HG03060 (cell line): ENCODE data around the gene ALLC.
A peak's percentile ranks its signal among the peaks of the same experiment; 100 is the strongest.
"Not testable (repeated sequence)": the region's sequence is repeated elsewhere in the genome, so short reads cannot be mapped to it uniquely, and the experiment has no call there.

ENCODE experiments used
- ATAC-seq: cut with Tn5 transposase; IDR thresholded peaks from one replicate; pipeline ENCODE4 v1.9.1; 2021; ENCODE audit warnings: low read depth, moderate number of reproducible peaks; ENCODE audit not compliant: unreplicated experiment

Gene ALLC

DNA sequence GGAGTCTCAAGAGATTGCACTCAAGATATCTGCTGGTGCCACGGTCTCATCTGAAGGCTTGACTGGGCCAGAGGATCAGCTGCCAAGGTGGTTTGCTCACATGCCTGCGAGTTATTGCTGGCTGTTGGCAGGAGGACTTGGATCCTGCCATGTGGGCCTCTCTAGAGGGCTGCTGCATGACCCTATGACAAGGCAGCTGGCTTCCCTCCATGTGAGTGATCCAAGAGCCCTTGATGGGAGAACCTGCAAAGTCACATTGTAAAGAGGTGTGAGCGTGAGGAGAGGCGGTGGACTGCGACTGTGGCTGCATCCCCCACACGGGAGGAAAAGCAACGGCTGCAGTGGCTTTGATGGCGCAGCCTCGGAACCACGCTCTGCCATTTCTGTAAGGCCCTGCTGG lies 4.0 kb upstream of the ALLC start:
- ATAC-seq = no peak

DNA sequence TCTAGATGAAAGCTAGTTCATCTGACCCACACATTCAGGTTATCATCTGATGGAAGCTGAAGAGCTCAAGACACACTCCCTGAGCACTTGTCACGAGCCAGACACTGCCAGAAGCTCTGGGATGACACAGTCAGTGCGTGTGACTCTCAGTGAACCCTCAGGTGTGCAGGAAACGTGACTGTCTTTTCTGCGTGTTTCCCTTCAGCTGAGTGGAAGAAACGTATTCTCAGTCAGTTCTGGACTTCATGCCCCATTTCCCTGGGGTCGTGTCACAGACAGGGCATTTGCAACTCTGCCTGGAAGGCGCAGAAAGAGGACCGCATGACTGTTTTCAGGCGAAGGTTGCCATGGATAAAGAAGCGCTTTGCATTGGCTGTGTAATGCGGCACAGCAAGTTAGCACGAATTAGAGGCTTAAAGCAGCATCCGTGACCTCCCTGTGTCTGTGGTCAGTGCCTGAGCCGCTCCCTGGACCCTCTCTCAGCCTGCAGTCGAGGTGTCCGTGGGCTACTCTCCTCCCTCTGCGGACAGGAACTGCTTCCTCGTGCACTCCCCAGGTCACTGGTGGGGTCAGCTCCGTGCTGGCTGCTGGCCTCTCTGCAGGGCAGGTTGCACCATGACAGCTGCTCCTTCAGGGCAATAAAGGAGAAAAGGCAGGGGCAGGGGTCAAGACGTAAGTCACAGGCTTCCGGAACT lies 3.3 kb upstream of the ALLC start:
- ATAC-seq = no peak

DNA sequence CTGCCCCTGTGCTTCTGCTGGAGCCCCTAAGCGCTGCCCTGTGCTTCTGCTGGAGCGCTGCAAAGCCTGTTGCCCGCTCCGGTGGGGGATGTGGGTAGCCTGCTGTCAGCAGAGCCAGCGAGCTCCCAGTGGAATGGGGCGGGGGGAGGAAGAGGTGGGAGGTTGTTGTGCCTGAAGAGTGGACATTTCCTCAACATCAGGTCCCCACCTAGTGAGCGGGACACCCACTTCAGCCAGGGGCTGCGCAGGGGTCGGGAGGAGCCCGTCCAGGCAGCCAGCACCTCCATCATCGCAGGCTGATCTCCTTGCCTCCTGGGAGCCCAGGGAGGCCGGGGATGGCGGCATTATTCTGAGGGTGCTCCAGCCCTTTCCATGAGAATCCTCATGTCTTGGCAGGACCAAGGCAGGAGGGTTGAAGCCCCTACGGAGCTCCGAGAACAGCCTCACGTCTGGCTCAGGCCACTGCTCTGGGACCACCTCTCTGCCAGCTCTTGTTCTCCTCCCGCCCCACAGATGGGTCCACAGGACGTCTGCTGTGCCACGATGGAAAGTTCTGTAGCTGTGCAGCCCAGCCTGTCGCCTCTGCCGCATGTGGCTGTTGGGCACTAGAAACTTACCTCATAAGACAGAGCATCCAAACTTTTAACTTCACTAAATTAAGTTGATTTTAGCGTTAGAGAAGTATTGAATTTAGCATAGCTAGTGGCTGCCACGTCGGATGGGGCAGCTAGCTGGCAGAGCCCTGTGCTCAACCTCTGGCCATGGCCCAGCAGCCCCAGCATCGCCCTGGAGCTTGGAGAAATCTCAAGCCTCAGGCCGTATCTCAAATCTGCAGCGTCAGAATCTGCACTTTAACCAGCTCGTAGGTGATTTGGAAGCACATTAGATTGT lies 1.9 kb upstream of the ALLC start:
- ATAC-seq = no peak

DNA sequence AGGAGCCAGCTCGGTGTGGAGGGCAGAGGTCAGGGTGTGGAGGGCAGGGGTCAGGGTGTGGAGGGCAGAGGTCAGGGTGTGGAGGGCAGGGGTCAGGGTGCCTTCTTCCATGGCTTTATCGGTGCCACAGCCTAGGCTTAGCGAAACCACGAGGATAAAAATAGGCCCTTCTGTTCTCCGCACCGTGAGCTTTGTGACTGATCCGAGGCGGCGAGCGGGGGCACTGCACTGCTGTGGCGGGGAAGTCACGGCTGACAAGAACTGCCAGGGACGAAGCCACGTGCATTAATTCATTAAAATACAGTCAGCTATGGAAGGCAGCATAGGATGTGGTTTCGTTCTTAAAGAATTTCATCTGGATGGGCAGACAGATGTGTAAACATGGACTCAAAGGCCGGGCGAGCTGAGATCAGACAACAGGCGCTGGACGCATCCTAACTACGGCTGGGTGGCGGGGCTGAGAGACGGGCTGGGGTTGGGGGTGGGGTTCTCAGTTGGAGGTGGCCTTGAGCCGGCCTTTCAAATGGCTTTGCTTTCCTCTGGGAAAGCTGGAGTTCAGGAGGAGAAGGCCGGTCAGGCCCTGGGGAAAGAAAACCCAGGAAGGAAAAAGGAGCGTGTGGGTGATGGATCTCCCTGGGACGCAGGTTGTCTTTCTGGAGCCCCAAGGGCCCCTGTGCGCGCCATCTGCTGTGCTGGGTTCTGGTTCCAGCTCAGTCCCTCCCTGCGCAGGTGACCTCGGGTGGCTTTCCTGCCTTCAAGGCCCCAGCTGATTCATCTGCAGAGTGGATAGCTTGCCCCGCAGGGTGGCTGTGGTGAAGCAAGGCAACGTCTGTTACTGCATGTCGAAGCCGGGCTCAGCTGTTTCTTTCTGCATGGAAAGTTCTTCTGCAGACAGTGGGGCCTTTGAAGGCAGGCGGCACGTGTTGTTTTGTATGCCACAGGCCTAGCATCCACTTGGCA lies 958 bp upstream of the ALLC start:
- ATAC-seq = peak; percentile 36

DNA sequence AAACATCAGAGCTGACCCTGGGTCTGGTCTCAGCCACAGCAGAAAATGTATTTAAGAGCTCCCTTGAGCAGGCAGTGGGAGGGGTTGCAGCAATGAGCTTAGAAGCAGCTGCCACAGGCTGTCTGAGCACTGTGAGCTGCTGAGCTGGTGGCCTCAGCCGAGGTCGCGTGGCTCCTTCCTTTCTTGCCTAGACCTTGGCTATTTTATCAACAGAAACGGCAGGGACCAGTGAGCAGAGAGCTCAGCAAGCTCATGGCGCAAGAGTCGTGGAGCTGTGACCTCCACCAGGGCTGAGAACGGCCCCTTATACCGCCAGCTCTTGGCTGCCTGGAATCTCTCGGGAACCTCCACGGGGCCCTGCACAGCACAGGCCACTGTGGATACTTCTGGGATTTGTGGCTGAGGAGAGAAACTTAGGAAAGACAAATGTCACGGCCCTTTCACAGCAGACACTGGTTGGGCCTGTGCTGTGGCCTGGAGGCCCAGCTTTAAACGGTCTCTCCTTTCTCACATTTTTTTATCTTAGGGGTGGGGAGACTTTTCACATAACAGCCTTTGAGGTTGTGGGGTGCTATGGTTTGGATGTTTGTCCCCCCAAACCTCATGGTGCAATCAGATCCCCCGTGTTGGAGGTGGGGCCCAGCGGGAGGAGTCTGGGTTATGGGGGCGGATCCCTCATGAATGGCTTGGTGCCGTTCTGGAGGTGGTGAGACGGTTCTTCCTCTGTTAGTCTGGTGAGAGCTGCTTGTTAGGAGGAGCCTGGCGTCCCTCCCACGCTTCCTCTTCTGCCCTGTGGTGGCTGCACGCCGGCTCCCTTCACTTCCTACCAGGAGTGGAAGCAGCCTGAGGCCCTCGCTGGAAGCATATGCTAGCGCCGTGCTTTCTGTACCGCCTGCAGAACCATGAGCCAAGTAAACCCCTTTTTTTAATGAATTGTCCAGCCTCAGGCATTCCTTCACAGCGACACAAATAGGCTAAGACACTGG lies 1.7 kb downstream of the ALLC start:
- no peak for ATAC-seq

DNA sequence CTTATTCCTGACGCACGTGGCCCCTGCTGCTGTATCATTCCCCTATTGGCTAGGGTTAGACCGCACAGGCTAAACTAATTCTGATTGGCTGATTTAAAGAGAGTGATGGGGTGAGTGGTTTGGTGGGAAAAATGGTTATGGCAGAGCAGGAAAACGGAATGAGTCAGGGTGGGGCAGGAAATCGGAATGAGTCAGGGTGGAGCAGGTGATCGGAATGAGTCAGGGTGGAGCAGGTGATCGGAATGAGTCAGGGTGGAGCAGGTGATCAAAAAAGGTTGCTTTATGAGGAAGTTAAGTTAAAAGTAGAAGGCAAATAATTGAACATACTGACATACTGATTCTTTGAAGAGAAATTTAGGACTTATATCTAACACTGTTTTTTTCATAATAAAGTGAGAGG lies 2.6 kb downstream of the ALLC start:
- ATAC-seq = not testable (repeated sequence)

DNA sequence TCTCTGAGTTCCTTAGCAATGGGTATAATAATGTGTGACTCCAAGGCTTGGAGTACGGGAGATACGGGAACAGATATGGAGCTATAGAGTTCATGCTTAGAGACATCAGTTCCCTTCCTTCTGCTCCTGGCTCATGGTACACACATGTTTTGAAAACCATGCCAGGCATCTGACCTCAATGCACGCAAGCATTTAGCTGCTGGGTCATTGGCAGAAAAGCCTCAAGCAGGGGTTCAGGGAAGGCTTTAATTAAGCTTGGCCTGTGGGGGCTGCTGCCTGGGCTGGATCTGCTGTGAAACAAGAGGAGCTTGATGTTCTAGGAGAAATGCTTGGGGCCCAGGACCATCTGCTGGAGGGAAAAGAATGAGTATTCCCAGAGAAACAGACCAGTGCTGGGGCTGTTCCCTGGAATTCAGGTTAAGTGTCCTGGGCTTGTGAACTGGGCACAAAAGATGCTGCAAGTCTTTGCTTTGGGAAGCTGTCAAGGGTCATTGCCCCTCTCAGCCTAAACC lies 3.2 kb downstream of the ALLC start:
- no peak for ATAC-seq

DNA sequence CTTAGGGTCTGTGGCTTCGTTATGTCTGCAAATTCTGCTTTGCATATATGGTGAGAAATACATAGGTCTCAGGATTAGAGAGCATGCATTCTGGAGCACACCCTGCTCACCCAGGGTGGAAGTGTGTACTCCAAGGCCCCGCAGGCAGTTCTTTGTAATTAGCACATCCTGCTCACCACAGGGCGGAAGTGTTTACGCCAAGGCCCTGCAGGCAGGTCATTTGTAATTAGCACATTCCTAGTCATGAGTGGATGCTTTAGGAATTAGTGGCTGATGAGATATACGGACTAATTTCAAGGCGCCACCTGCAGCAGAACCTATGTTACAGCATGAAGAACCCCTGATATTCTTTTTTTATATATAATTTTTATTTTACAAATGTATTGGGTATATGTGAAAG lies 4.2 kb downstream of the ALLC start:
- ATAC-seq = no peak

DNA sequence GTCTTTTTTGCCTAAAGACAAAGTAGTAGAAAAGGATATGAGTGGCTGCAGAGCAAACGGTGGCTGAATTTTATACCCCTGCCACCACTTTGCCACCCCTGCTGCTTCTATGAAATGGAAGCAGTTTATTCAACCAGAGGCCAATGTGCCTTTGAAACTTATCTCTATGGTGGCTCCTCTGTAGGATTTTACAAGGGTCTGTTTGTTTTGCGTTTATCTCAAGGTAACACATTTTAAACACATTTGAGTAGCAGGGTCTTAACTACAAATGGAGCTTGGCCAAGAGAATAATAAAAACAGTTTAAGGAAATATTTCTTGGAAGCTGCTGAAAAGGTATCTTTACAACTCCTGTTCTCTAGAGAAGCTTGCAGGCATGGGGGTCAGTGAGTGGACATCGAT lies 6.1 kb downstream of the ALLC start:
- no peak for ATAC-seq

DNA sequence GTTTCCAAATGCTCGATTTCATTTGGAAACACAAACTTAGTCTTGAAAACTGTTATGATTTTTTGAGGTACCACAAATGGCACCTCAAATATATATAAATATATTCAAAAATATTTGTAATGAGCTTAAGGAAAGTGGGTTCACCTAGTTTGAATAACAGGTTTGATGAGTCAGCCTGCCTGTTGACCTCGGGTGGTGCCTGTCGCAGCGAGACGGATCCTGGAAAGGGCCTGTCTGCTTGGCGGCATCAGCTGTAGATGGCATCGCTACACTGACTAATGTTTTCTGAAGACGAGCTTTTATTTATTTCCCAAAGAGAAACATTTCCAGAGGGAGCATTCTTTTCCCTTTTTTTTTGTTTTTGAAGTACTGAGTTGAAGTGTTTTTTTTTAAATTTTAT lies 6.9 kb downstream of the ALLC start:
- no peak for ATAC-seq

DNA sequence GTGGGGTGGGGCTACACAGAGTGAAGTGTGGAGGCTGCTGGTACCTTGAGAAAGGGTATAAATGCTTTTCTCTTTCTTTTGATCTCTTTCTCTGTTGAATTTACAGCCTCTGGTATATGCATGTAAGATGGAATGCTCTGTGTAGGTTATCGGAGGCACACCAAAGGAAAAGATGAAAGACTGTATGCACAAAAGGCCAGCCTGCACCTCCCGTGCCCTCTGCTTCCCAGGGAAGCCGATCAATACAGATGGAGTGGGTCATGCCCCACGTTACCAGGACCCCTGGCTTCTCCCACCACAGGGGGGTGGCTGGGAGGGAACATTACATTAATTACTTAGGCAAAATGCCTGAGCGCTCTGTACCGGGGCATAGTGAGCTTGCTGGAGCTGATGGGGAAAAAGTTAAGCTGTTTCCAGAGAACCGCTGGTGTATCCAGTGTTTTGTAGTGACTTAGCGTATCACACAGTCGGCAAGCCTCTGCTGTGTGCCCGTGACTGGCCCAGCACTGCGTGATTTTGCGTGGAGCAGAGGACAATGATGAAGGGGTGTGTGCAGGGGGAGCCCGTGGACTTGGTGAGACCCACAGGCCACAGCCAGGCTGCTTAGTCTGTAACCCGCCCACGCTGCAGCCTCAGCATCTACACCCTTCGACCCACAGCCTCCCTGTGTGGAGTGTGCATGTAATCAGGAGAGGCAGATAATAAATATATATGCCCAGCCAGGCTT lies 8.0 kb downstream of the ALLC start:
- ATAC-seq = no peak

DNA sequence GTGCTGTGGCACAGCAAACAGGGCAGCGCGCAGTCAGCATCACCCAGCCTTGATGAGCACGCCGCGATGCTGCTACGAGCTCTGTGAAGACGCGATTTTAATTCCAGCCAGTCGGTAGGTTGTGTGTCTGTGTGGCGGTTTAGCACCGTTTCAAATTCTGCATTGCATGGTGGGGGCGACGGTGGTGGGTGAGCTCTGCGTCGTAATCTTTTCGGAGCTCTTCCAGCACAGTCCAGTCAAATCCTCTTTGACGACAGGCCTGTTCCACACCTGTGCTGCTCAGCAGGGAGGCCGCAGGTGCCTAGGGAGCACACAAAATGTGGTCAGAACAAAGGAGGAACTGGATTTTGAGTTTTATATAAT lies 8.6 kb downstream of the ALLC start:
- ATAC-seq = no peak

DNA sequence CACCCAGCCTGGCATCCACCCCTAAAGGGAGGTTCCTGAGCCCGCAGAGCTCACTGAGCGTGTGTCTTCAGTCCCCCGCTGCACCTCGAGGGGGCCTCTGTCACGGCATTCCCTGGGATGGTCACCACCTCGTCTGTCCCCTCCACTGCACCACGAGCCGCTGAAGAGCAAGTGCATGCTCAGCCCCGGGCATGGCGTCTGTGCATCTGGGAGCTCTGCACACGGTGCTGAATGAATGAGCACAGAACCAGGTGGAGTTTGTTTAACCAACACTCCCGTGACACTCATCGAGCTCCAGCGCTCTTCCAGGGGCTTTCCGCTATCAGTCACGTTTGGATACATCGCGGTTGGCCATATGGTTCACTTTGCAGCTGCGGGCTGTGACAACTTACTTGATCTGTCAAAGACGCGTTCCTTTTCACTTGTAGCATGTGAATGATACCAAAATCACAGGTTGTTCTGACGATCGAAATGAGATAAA lies 9.2 kb downstream of the ALLC start:
- ATAC-seq = no peak

DNA sequence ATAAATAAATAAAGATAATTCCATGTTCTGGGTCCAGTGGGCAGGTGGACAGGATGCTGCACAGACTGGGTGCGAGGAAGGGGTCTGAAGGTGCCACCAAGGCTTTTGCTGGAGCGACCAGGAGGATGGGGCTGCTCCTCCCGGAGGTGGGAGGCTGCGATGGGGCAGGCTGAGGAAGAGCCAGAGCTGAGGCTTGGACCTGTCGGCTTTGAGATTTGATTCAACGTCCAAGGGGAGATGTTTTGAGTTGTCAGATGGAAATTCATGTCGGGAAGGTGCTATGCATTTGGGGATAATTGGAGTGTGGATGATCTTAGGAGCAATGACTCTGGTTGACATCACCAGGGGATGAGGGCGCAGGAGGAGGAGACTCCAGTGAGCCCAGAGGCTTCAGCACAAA lies 11.7 kb downstream of the ALLC start:
- ATAC-seq = no peak

DNA sequence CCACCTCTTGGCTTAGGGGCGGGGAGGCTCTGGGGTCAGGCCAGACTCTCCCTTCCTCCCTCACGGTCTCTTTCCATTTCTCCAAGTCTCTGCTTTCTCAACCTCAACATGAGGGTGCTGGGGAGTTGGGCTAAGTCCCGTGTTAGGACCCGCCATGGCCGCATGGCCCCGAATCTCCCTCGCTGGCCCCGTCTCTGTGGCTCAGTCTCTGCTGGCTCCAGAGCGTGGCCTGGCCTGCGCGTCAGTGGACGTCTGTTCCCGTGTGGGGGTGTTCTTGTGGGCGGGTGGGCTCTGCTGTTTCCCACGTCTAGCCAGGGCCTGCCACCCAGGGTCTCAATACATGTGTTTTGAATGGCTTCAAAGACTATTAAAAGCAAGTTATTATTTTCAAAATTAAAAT lies 12.4 kb downstream of the ALLC start:
- ATAC-seq = no peak

DNA sequence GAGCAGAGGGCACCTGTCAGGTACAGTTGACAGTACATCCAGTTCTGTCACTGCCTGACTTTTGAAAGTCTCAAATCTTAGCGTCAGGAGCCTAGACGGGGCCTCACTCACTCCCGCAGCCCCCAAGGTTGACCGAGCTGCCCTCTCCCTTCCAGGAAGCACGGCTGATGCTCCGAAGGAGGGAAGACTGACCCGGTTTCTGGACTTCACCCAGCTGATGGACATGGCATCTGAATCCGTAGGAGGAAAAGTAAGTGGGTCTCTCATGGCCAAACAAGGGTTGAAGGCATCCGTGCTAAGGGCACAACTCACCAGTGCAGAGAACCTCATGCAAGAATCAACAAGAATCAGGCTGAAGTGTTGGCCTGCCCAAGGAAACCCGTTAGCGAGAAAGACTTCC lies 12.9 kb downstream of the ALLC start:
- ATAC-seq = no peak

DNA sequence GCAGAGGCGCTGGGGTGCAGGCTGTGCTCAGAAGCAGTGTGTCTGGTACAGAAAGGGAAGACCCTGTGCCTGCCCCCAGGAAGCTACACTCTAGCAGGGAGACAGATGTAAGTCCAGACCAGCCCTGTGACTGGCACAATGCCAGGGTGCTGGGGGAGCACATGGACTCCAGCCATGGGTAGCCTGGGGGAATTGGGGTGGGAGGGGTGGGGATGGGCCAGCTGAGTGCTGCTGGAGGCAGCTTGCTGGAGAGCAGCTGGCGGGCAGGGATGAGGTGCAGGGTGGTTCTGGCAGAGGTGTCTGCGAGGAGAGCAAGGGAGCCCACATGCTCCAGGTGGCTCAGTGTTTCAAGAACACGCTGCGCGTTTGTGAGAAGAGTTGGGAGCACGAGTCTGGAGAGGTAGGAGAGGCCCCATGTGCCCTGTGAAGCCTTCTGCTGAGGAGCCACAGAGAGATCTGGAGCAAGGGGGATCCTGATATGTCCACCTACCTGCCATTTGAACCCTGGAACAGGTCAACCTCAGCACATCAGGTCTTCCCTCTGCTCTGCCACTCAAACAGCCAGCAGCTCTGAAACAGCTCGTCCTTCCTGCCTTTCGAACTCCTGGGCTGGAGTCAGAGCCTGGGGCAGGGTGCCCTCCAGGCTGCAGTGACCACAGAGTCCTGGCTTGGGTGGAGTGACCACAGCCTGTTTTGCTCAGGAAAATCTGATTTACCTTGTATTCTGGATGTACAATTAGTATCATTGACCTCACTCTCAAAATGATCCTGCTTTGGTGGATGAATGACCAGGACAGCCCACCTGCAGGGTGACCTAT lies 15.1 kb downstream of the ALLC start:
- ATAC-seq = no peak
